GM19372 (cell line): ENCODE measurements around the gene RAD9A.

ENCODE experiments used
- ATAC-seq: cut with Tn5 transposase; IDR thresholded peaks from one replicate; pipeline ENCODE4 v1.9.1; 2021; ENCODE audit warnings: mild to moderate bottlenecking, low read depth, moderate library complexity; ENCODE audit not compliant: unreplicated experiment

RAD9A gene

GRCh38 chr11:67373648-67374570 lies 17.9 kb upstream of the RAD9A start:
- ATAC-seq = no peak

DNA sequence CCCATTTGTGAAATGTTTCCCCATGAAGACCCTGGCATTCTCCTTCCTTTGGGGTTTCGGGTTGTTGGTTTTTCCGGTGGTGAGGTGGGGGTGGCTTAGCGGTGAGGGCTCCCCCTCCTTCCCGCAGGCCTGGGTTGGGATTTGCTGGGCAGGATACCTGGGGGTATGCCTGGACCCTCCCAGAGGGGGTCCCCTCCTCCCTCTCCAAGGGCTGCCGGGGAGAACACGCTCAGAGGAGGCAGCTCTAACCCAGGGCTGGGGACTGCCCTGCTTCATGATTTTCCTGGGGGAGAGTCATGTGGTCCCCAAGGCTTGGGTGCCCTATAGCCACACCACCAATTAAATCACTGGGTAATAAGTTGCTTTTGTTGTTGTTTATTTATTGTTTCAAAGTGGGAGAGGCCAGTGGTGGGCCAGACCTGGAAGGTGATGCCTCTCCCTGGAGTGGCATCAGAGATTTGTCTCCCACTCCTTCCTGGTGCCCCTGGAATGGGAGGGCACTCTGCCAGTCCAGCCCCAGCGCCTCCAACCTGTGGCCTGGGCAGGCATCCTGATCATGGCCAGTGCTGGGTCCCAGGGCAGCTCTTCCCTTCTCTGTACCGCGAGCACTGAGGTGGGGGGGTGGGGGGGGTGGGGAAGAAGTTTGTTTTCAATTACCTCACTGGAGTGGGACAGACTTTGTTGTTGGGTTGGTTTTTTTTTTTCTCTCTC lies 17.1 kb upstream of the RAD9A start:
- no peak for ATAC-seq

GRCh38 chr11:67375320-67376055 lies 16.3 kb upstream of the RAD9A start:
- ATAC-seq = no peak

- ATAC-seq = no peak
Measured at GRCh38 chr11:67376063-67376820, 15.5 kb upstream of the RAD9A start.

DNA sequence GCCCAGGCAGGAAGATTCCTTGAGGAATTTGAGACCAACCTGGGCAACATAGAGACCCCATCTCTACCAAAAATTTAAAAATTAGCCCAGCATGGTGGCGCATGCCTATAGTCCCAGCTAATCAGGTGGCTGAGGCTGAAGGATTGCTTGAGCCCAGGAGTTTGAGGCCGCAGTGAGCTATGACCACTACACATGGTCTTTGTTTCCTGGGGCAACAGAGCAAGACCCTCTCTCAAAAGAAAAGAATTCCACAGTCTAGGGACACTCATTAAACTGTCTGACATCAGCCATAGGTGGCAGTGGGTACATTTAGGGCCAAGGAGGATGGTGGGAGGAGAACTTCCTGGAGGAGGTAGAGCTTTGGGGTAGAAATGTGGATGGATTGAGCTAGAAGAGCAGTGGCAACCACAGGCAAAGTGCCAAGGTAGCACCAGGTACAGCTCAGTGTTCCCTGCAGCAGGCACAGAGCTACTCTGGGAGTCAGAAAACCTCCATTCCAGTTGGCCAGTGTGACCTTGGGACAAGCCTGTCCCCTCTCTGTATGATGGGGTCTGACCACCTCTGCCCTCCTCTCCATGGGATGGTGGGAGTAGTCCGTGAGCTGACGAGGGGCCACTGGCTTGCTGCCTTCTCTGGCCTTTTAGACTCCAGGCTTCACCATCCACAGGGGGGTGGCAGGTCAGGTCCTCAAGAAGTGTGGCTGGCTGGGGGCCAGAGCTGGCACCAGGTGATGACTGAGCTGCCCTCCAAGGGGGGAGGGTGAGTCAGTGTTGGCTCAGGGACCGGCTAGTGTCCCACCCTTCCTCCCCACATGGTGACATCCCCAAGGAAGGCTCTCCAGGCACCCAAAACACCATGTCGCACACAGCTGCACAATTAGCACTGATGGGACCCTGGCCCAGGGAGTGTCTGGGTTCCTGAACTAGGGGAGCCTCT lies 14.6 kb upstream of the RAD9A start:
- no peak for ATAC-seq

DNA sequence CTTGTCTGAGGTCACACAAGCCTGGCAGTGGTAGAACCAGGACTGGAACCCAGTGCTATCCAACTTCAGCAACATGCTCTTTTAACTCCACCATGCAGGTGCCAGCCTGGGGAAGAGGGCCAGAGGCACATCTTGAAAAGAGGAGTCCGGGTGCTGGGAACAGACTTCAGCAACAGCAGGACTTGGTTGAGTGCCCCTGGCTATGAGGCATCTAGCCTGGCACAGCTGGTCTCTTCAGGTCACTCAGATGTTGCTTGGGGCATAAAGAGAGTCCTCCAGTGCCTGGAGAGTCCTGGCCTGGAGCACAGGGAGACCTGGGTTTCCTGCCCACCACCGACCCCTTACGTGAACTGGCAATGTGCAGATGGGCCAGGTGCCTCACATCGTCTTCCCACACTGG lies 13.2 kb upstream of the RAD9A start:
- no peak for ATAC-seq

GRCh38 chr11:67379061-67380058 lies 12.4 kb upstream of the RAD9A start:
- no peak for ATAC-seq

DNA sequence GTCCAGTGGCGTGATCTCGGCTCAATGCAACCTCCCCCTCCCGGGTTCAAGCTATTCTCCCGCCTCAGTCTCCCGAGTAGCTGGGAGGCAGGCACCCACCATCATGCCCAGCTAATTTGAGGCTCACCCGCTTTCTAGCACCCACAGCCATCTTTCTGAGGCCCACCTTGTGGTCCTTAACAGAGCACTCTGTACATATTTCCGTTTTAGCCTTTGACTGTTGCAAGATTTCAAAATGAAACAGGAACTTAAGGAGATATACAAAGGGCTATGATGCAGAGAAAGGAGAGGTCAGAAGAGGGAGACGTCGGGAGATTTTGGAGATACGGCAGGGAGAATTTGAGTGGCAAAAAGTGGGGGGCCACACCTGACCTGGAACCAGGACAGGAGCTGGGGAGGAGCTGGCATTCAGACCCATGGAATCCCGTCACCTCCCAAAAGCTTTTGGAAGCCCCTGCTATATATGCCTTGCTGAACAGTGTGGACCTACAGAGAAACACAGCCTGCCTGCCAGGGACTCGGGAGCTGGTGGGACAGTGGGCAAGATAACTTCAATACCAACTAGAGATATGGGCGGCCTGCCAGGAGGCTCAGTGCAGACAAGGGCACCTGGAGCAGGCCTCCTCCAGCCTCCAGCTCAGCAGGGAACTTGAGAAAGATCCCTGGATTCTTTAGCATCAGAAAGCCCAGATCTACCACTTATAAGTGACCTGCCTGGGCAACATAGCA lies 10.4 kb upstream of the RAD9A start:
- no peak for ATAC-seq

- no peak for ATAC-seq
Measured at GRCh38 chr11:67382276-67383136, 9.3 kb upstream of the RAD9A start.

- ATAC-seq = no peak
Measured at GRCh38 chr11:67384851-67385366, 6.9 kb upstream of the RAD9A start.

DNA sequence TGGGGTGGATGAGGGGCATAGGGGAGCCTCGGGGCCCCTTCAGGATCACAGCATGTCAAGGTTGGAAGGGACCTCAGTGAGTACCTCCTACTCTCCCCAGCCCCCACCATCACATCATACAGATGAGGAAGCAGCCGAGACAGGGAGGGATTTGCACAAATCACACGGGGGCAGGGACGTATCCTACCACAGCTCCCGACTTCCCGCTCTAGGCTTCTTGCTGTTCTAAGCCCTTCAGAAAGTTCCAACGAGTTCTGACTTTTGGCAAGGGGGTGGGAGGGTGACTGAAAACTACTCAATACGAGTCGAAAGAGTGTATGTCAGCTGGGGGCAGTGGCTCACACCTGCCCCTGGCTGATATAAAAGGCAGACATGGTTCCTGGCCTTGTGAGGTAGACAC lies 4.7 kb upstream of the RAD9A start:
- ATAC-seq = no peak

GRCh38 chr11:67387518-67387917 lies 4.3 kb upstream of the RAD9A start:
- no peak for ATAC-seq

- ATAC-seq = no peak
Measured at GRCh38 chr11:67389477-67389876, 2.3 kb upstream of the RAD9A start.

GRCh38 chr11:67390947-67391303 lies 861 bp upstream of the RAD9A start:
- ATAC-seq = no peak

DNA sequence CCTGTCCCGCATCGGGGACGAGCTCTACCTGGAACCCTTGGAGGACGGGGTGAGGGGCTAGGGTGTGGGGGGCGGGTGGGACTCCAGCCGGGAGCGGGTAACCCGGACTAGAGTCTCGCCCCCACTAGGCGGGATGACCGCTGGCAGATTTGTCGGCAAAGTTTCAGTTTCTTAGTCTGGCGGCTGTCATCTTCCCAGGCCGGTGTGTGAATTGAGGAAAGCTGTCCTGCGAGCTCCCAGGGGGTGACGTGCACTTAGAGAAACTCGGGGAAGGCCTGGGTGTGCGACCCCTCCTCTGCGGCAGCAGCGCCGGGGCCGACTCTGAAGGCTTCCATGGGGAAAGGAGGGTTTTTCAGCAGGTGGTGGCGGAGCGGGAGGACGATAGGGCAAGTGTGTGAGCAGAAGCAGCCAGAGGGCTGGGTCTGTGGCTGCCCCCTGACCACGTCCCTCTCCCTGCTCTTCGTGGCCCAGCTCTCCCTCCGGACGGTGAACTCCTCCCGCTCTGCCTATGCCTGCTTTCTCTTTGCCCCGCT lies 463 bp downstream of the RAD9A start:
- ATAC-seq = peak; percentile 12

- ATAC-seq = no peak
Measured at GRCh38 chr11:67393437-67393836, 1.7 kb downstream of the RAD9A start.
